ENCODE results near the gene C1GALT1C1L. TPM values are rescaled to one million over a fixed set of nuclear protein-coding genes. Genes with fewer than 3 reads are reported as not detected.

Gene C1GALT1C1L
- total and polyA plus RNA-seq, 12 donors, result 0.48 to 2.2 (median 1.4) TPM

GRCh38 chr2:43648994-43649701 is 27.1 kb downstream of the C1GALT1C1L start:
- Histone ChIP-seq H3K9me3 (no peaks in the 10 kb centered on the region), H3K4me1 (no peaks in the 10 kb centered on the region), H3K27ac (peak overlapping the region in 1 of 10 donors; percentile 17), H3K27me3 (peaks cover 0 to under 1% (median 0%) of the 10 kb centered on the region in 7 donors), H3K4me3 (no peak overlapping the region), H3K36me3 (no peaks in the 10 kb centered on the region)
- 88 to 89% methylated on average over 3 of the region's 3 CpGs for WGBS, 2 donors
- DNase-seq (no peak), ATAC-seq (no peak)
- intact Hi-C loops (cut with DNase I), result no loop called here
- TF ChIP-seq CTCF (IDR thresholded peaks at IDR 0.05), result no peak

- Histone ChIP-seq H3K36me3 (no peaks in the 10 kb centered on the region), H3K27ac (no peak overlapping the region), H3K9me3 (peaks cover 0 to 16% (median 5%) of the 10 kb centered on the region in 11 donors), H3K4me1 (no peaks in the 10 kb centered on the region), H3K27me3 (peaks cover 0 to 7% (median 0%) of the 10 kb centered on the region in 7 donors), H3K4me3 (no peak overlapping the region)
- no peak for ATAC-seq
- 96 to 98% methylated on average over 1 of the region's 1 CpG for WGBS, 2 donors
- DNase-seq, result no peak
- no peak for TF ChIP-seq CTCF (IDR thresholded peaks at IDR 0.05)
- intact Hi-C loops (cut with DNase I), result loop anchor here in 1 of 10 donors (2.0 kb wide), 1 partner anchor 19 kb away; no protein-coding TSS in a partner anchor
These were observed 32.5 kb downstream of the C1GALT1C1L start for GRCh38 chr2:43643680-43644079.

DNA sequence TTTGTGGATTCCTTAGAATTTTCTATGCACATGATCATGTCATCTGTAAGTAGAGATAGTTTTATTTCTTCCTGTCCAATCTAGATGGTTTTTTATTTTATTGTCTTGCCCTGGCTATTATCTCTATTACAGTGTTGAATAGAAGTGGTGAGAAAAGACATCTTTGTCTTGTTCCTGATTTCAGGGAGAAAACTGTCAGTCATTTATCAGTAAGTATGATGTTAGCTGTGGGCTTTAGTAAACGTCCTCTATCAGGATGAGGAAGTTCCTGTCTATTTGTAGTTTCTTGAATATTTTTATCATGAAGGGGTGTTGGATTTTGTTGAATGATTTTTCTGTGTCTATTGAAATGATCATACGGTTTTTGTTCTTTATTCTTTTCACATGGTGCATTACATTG is 33.9 kb downstream of the C1GALT1C1L start:
- H3K36me3 ChIP-seq, result no peaks in the 10 kb centered on the region
- ATAC-seq (no peak), DNase-seq (no peak)
- peaks cover 0 to 13% (median 3%) of the 10 kb centered on the region in 7 donors for H3K27me3 ChIP-seq
- no peak overlapping the region for H3K4me3 ChIP-seq
- WGBS, 2 donors, result 48% methylated on average over 2 of the region's 2 CpGs
- H3K4me1 ChIP-seq, result peaks cover 0 to 6% (median 3%) of the 10 kb centered on the region in 9 donors
- intact Hi-C loops (cut with DNase I), result loop anchor here in 1 of 10 donors (2.0 kb wide), 1 partner anchor 18 kb away; no protein-coding TSS in a partner anchor
- H3K27ac ChIP-seq, result no peak overlapping the region
- TF ChIP-seq CTCF (IDR thresholded peaks at IDR 0.05), result no peak
- H3K9me3 ChIP-seq, result peaks cover 0 to 16% (median 5%) of the 10 kb centered on the region in 11 donors

DNA sequence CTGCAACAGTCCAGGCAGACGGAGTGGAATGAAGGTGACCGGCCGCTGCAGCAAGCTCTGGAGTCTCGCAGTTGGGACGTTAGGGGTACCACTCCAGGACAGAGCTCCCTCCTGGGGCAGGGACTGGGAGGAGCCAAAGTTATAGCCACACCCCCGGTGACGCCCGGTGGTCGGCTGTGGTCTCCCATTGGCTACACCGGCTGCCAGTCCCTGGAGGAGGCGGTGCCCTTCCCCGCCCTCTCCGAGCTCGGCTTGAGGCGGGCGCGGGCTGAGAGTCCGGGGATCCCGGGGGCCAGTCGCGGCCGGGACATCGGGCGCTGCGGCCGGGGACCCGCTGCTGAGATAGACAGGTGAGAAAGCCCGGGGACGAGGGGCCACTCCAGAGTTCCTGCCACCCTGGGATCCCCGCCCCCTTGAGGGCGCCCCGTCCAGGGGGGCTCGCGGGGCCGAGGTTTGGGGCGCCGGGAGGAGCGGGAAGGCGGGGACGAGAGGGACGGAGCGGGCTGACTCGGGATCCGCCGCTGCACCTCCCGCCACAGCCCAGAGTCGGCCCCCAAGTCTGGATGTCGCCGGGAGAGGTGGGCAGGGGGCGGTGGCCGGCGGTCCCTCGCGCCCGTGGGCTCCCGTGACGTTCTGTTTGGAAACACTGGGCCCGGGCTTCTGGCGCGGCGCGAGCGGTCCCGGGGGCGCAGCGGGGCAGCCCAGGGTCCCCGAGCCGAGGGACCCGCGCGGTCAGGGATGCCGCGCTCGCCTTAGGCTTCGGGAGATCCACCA is 39.0 kb downstream of the C1GALT1C1L start, which contains the start of gene PLEKHH2:
Gene PLEKHH2, plus strand, starts transcription at position 231 of the 774 bp plus-strand sequence. CDS start 7,414 bp downstream, outside the sequence.
- H3K9me3 ChIP-seq, result peaks cover 0 to 16% (median 5%) of the 10 kb centered on the region in 11 donors
- TF ChIP-seq CTCF (IDR thresholded peaks at IDR 0.05), result no peak
- peaks cover 0 to 61% (median 43%) of the 10 kb centered on the region in 7 donors for H3K27me3 ChIP-seq
- WGBS, 2 donors, result 0 to 1% methylated on average over 61 to 75 of the region's 75 CpGs
- H3K27ac ChIP-seq, result peak within 1 kb of the TSS in 8 of 10 donors; percentile 8 to 77 (median 60)
- intact Hi-C loops (cut with DNase I), result no loop called here
- H3K4me3 ChIP-seq, result peak within 1 kb of the TSS; percentile 65 to 83 (median 70)
- ATAC-seq, result peak; percentile 97 to 100 (median 99)
- DNase-seq, result peak; percentile 89
- H3K4me1 ChIP-seq, result peaks cover 0 to 15% (median 11%) of the 10 kb centered on the region in 9 donors
- H3K36me3 ChIP-seq, result no peaks in the 10 kb centered on the region
